ENCODE measurements around the gene CFI.
A peak's percentile ranks its signal among the peaks of the same experiment; 100 is the strongest.

The CFI gene

GRCh38 chr4:109729718-109730618 lies 71.8 kb downstream of the CFI start, which contains the start of gene PLA2G12A:
PLA2G12A (minus strand) TSS chr4:109730070; CDS start chr4:109729809, 261 bp downstream.
- no peak for DNase-seq

GRCh38 chr4:109729117-109729717 lies 72.6 kb downstream of the CFI start:
- no peak for DNase-seq

- no peak for DNase-seq
Measured at GRCh38 chr4:109728385-109728784, 73.4 kb downstream of the CFI start.

- no peak for DNase-seq
Measured at GRCh38 chr4:109723110-109723509, 78.7 kb downstream of the CFI start.

- no peak for DNase-seq
Measured at GRCh38 chr4:109722357-109722756, 79.4 kb downstream of the CFI start.

GRCh38 chr4:109721033-109721432 lies 80.8 kb downstream of the CFI start:
- DNase-seq: no peak

GRCh38 chr4:109719604-109720003 lies 82.2 kb downstream of the CFI start:
- no peak for DNase-seq

GRCh38 chr4:109718759-109719158 lies 83.0 kb downstream of the CFI start:
- no peak for DNase-seq

GRCh38 chr4:109713500-109713899 lies 88.3 kb downstream of the CFI start:
- DNase-seq: no peak

- no peak for DNase-seq
Measured at GRCh38 chr4:109708990-109709389, 92.8 kb downstream of the CFI start.

GRCh38 chr4:109708435-109708834 lies 93.4 kb downstream of the CFI start:
- DNase-seq: no peak

- no peak for DNase-seq
Measured at GRCh38 chr4:109703664-109704361, 98.0 kb downstream of the CFI start.

GRCh38 chr4:109702950-109703663 lies 98.7 kb downstream of the CFI start, which contains the start of gene CASP6:
CASP6 (minus strand) TSS chr4:109703445; CDS start chr4:109703395, 50 bp downstream.
- peak; percentile 2 for DNase-seq

- no peak for DNase-seq
Measured at GRCh38 chr4:109701566-109702410, 100.0 kb downstream of the CFI start.

- no peak for DNase-seq
Measured at GRCh38 chr4:109699553-109700225, 102.1 kb downstream of the CFI start.

- DNase-seq: no peak
Measured at GRCh38 chr4:109698656-109699055, 103.1 kb downstream of the CFI start.

GRCh38 chr4:109691411-109691920 lies 110.3 kb downstream of the CFI start:
- no peak for DNase-seq

Data from NCI-H1694 (cell line).